ENCODE results near the gene PACS1.

PACS1 gene

DNA sequence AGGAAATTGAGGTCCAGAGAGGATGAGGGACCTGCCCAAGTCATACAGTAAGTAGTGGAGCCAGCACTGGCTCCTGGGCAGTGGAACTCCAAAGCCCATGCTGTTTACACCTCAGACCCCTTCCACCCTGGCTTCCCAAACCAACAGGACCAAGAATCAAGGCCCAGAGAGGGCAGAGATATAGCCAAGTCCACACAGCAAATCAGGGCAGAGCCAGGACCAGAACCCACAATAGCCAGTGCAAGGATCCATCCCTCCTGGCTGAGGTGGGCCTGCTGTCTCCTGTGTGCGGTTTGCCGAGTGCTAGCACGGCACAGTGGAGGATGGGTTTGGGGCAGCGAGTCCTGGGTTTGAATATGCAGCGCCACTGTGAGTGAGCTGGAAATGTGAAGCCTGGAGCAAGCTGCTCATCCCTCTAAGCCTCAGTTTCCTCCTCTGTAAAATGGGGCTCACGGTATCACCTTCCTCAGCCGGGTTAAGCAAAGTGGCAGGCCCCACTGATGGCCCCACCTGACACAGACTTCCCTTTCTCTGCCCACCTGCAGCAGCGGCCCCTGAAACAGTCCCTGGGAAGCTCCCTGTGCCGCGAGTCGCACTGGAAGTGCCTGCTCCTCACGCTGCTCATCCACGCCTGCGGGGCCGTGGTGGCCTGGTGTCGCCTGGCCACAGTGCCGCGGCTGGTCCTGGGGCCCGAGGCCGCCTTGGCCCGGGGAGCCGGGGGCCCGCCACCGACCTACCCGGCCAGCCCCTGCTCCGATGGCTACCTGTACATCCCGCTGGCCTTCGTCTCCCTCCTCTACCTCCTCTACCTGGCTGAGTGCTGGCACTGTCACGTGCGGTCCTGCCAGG lies 223.9 kb downstream of the PACS1 start:
- FAIRE-seq (no peak), DNase-seq (ENCODE audit: insufficient read length, low spot score) (no peak)

Data from GM19239 (cell line).